ENCODE data around the gene STK17B.
"Not testable (repeated sequence)": the region's sequence is repeated elsewhere in the genome, so short reads cannot be mapped to it uniquely, and the experiment has no call there.

STK17B gene

GRCh38 chr2:196191541-196191940 is 20.2 kb upstream of the STK17B start:
- no CpG with 5 or more reads among the region's 1 CpG for WGBS (ENCODE audit: extremely low coverage, insufficient coverage, low lambda C conversion rate)

GRCh38 chr2:196187898-196188458 is 16.6 kb upstream of the STK17B start:
- Histone ChIP-seq H3K27ac (ENCODE audit: low read depth, low read length) (no peak overlapping the region), H4K8ac (ENCODE audit: low read depth, low read length) (no peak overlapping the region), H2BK120ac (ENCODE audit: low read depth, low read length) (no peak overlapping the region), H3K23ac (ENCODE audit: low read length) (no peak overlapping the region), H3K9ac (ENCODE audit: low read length) (no peak overlapping the region), H4K5ac (ENCODE audit: low read length) (no peak overlapping the region), H3K27me3 (ENCODE audit: insufficient read depth, low read length, poor library complexity) (no peaks in the 10 kb centered on the region), H3K56ac (ENCODE audit: low read length) (no peak overlapping the region), H3K4me2 (ENCODE audit: low read length) (no peak overlapping the region), H3K79me2 (ENCODE audit: control insufficient read depth, insufficient read depth, low read length) (no peaks in the 10 kb centered on the region), H2BK5ac (ENCODE audit: low read length) (no peak overlapping the region), H3K4ac (ENCODE audit: low read depth, low read length) (no peak overlapping the region), H3K4me1 (ENCODE audit: control insufficient read depth, low read depth, low read length) (no peaks in the 10 kb centered on the region), H3K18ac (ENCODE audit: low read length) (no peak overlapping the region), H2BK15ac (replicated peaks; ENCODE audit: low read depth) (no peak overlapping the region), H3K79me1 (ENCODE audit: low read length) (no peaks in the 10 kb centered on the region), H2AK5ac (ENCODE audit: low read length) (no peak overlapping the region), H3K4me3 (ENCODE audit: low read length) (no peak overlapping the region), H3K36me3 (ENCODE audit: control insufficient read depth, insufficient read depth, low read length) (no peaks in the 10 kb centered on the region)
- no CpG with 5 or more reads among the region's 2 CpGs for WGBS (ENCODE audit: extremely low coverage, insufficient coverage, low lambda C conversion rate)
- DNase-seq: no peak

More at GRCh38 chr2:196191541-196191940, 20.2 kb upstream of the STK17B start:
- no peak overlapping the region for H3K4me3 ChIP-seq (ENCODE audit: low read length)
- H3K9ac ChIP-seq (ENCODE audit: low read length): no peak overlapping the region
- no peak overlapping the region for H3K23ac ChIP-seq (ENCODE audit: low read length)
- H3K36me3 ChIP-seq (ENCODE audit: control insufficient read depth, insufficient read depth, low read length): no peaks in the 10 kb centered on the region
- H2BK120ac ChIP-seq (ENCODE audit: low read depth, low read length): no peak overlapping the region
- H4K8ac ChIP-seq (ENCODE audit: low read depth, low read length): no peak overlapping the region
- no peaks in the 10 kb centered on the region for H3K4me1 ChIP-seq (ENCODE audit: control insufficient read depth, low read depth, low read length)
- H3K4me2 ChIP-seq (ENCODE audit: low read length): no peak overlapping the region
- no peak overlapping the region for H3K56ac ChIP-seq (ENCODE audit: low read length)
- no peak overlapping the region for H3K4ac ChIP-seq (ENCODE audit: low read depth, low read length)
- no peak overlapping the region for H2AK5ac ChIP-seq (ENCODE audit: low read length)
- no peak overlapping the region for H3K18ac ChIP-seq (ENCODE audit: low read length)
- no peaks in the 10 kb centered on the region for H3K79me1 ChIP-seq (ENCODE audit: low read length)
- H2BK15ac ChIP-seq (replicated peaks; ENCODE audit: low read depth): no peak overlapping the region
- DNase-seq: no peak
- no peaks in the 10 kb centered on the region for H3K79me2 ChIP-seq (ENCODE audit: control insufficient read depth, insufficient read depth, low read length)
- no peak overlapping the region for H3K27ac ChIP-seq (ENCODE audit: low read depth, low read length)
- no peak overlapping the region for H2BK5ac ChIP-seq (ENCODE audit: low read length)
- H3K27me3 ChIP-seq (ENCODE audit: insufficient read depth, low read length, poor library complexity): no peaks in the 10 kb centered on the region
- H4K5ac ChIP-seq (ENCODE audit: low read length): no peak overlapping the region

- not testable (repeated sequence) for H3K4ac ChIP-seq (ENCODE audit: low read depth, low read length); H3K36me3 ChIP-seq (ENCODE audit: control insufficient read depth, insufficient read depth, low read length)
- WGBS (ENCODE audit: extremely low coverage, insufficient coverage, low lambda C conversion rate): no CpG with 5 or more reads among the region's 2 CpGs
Measured at GRCh38 chr2:196187175-196187700, 15.9 kb upstream of the STK17B start.

GRCh38 chr2:196186266-196186980 is 15.0 kb upstream of the STK17B start:
- H4K8ac ChIP-seq (ENCODE audit: low read depth, low read length): no peak overlapping the region
- no peaks in the 10 kb centered on the region for H3K36me3 ChIP-seq (ENCODE audit: control insufficient read depth, insufficient read depth, low read length)
- H3K79me2 ChIP-seq (ENCODE audit: control insufficient read depth, insufficient read depth, low read length): no peaks in the 10 kb centered on the region
- H4K5ac ChIP-seq (ENCODE audit: low read length): no peak overlapping the region
- no peak for DNase-seq
- no peak overlapping the region for H2BK15ac ChIP-seq (replicated peaks; ENCODE audit: low read depth)
- no peak overlapping the region for H2BK120ac ChIP-seq (ENCODE audit: low read depth, low read length)
- no peak overlapping the region for H2AK5ac ChIP-seq (ENCODE audit: low read length)
- no peak overlapping the region for H2BK5ac ChIP-seq (ENCODE audit: low read length)
- no peaks in the 10 kb centered on the region for H3K27me3 ChIP-seq (ENCODE audit: insufficient read depth, low read length, poor library complexity)
- H3K4me3 ChIP-seq (ENCODE audit: low read length): no peak overlapping the region
- no CpG with 5 or more reads among the region's 3 CpGs for WGBS (ENCODE audit: extremely low coverage, insufficient coverage, low lambda C conversion rate)
- H3K4ac ChIP-seq (ENCODE audit: low read depth, low read length): no peak overlapping the region
- no peak overlapping the region for H3K9ac ChIP-seq (ENCODE audit: low read length)
- no peak overlapping the region for H3K56ac ChIP-seq (ENCODE audit: low read length)
- H3K23ac ChIP-seq (ENCODE audit: low read length): no peak overlapping the region
- H3K27ac ChIP-seq (ENCODE audit: low read depth, low read length): no peak overlapping the region
- H3K79me1 ChIP-seq (ENCODE audit: low read length): no peaks in the 10 kb centered on the region
- no peaks in the 10 kb centered on the region for H3K4me1 ChIP-seq (ENCODE audit: control insufficient read depth, low read depth, low read length)
- no peak overlapping the region for H3K4me2 ChIP-seq (ENCODE audit: low read length)
- H3K18ac ChIP-seq (ENCODE audit: low read length): no peak overlapping the region

More at GRCh38 chr2:196187175-196187700, 15.9 kb upstream of the STK17B start:
- not testable (repeated sequence) for H3K9ac ChIP-seq (ENCODE audit: low read length); H4K8ac ChIP-seq (ENCODE audit: low read depth, low read length); H3K18ac ChIP-seq (ENCODE audit: low read length); H2BK5ac ChIP-seq (ENCODE audit: low read length); H3K27me3 ChIP-seq (ENCODE audit: insufficient read depth, low read length, poor library complexity); H2BK15ac ChIP-seq (replicated peaks; ENCODE audit: low read depth); H2BK120ac ChIP-seq (ENCODE audit: low read depth, low read length); DNase-seq; H3K79me2 ChIP-seq (ENCODE audit: control insufficient read depth, insufficient read depth, low read length); H3K4me2 ChIP-seq (ENCODE audit: low read length); H3K56ac ChIP-seq (ENCODE audit: low read length); H3K79me1 ChIP-seq (ENCODE audit: low read length); H4K5ac ChIP-seq (ENCODE audit: low read length); H2AK5ac ChIP-seq (ENCODE audit: low read length); H3K23ac ChIP-seq (ENCODE audit: low read length); H3K27ac ChIP-seq (ENCODE audit: low read depth, low read length); H3K4me3 ChIP-seq (ENCODE audit: low read length); H3K4me1 ChIP-seq (ENCODE audit: control insufficient read depth, low read depth, low read length)

- DNase-seq: no peak
- H3K4ac ChIP-seq (ENCODE audit: low read depth, low read length): no peak overlapping the region
- no peaks in the 10 kb centered on the region for H3K4me1 ChIP-seq (ENCODE audit: control insufficient read depth, low read depth, low read length)
- no peak overlapping the region for H4K8ac ChIP-seq (ENCODE audit: low read depth, low read length)
- no peak overlapping the region for H2BK5ac ChIP-seq (ENCODE audit: low read length)
- WGBS (ENCODE audit: extremely low coverage, insufficient coverage, low lambda C conversion rate): no CpG with 5 or more reads among the region's 3 CpGs
- H3K9ac ChIP-seq (ENCODE audit: low read length): no peak overlapping the region
- no peak overlapping the region for H4K5ac ChIP-seq (ENCODE audit: low read length)
- H2BK120ac ChIP-seq (ENCODE audit: low read depth, low read length): no peak overlapping the region
- H3K23ac ChIP-seq (ENCODE audit: low read length): no peak overlapping the region
- no peaks in the 10 kb centered on the region for H3K27me3 ChIP-seq (ENCODE audit: insufficient read depth, low read length, poor library complexity)
- no peaks in the 10 kb centered on the region for H3K79me1 ChIP-seq (ENCODE audit: low read length)
- no peak overlapping the region for H3K4me2 ChIP-seq (ENCODE audit: low read length)
- no peak overlapping the region for H3K56ac ChIP-seq (ENCODE audit: low read length)
- no peak overlapping the region for H2BK15ac ChIP-seq (replicated peaks; ENCODE audit: low read depth)
- H3K4me3 ChIP-seq (ENCODE audit: low read length): no peak overlapping the region
- H2AK5ac ChIP-seq (ENCODE audit: low read length): no peak overlapping the region
- H3K18ac ChIP-seq (ENCODE audit: low read length): no peak overlapping the region
- H3K27ac ChIP-seq (ENCODE audit: low read depth, low read length): no peak overlapping the region
- no peaks in the 10 kb centered on the region for H3K79me2 ChIP-seq (ENCODE audit: control insufficient read depth, insufficient read depth, low read length)
- H3K36me3 ChIP-seq (ENCODE audit: control insufficient read depth, insufficient read depth, low read length): no peaks in the 10 kb centered on the region
Measured at GRCh38 chr2:196184921-196185320, 13.5 kb upstream of the STK17B start.

All from mesendoderm (in vitro differentiated cells).